C4-2B (cell line): ENCODE results near the gene GPN2.

Experiments used
- H3K27ac ChIP-seq: fragments of 450-650 bp; 2 replicates; pipeline ENCODE4 v1.5.1; 2017
- CTCF ChIP-seq: fragments of 450-650 bp; conservative IDR thresholded peaks from 2 replicates; pipeline ENCODE4 v1.5.1; 2017; ENCODE audit warnings: mild to moderate bottlenecking
- ZFX ChIP-seq: fragments of 450-650 bp; IDR thresholded peaks from 2 replicates; pipeline ENCODE4 v1.6.1; 2017

The GPN2 gene

GRCh38 chr1:26889551-26890466 lies at the start of gene GPN2:
Gene GPN2 (minus strand): TSS chr1:26890283. CDS start chr1:26890096, 187 bp downstream.
- H3K27ac ChIP-seq: peak within 1 kb of the TSS; percentile 82
- TF ChIP-seq ZFX: peak; percentile 97
- TF ChIP-seq CTCF: no peak

GRCh38 chr1:26938659-26939025 lies 48.6 kb upstream of the GPN2 start:
- no peak overlapping the region for H3K27ac ChIP-seq
- no peak for TF ChIP-seq CTCF
- no peak for TF ChIP-seq ZFX

- H3K27ac ChIP-seq: no peak overlapping the region
- no peak for TF ChIP-seq ZFX
- TF ChIP-seq CTCF: no peak
Observed at GRCh38 chr1:26938004-26938658, 48.0 kb upstream of the GPN2 start.

GRCh38 chr1:26936823-26937222 lies 46.7 kb upstream of the GPN2 start:
- no peak overlapping the region for H3K27ac ChIP-seq
- TF ChIP-seq CTCF (no peak), ZFX (no peak)

GRCh38 chr1:26932531-26932930 lies 42.4 kb upstream of the GPN2 start:
- no peak overlapping the region for H3K27ac ChIP-seq
- no peak for TF ChIP-seq ZFX
- TF ChIP-seq CTCF: no peak

GRCh38 chr1:26923711-26924110 lies 33.6 kb upstream of the GPN2 start:
- no peak for TF ChIP-seq CTCF
- TF ChIP-seq ZFX: no peak
- no peak overlapping the region for H3K27ac ChIP-seq

- TF ChIP-seq ZFX: no peak
- TF ChIP-seq CTCF: no peak
- H3K27ac ChIP-seq: no peak overlapping the region; the same call in 1 of the 2 replicates
Observed at GRCh38 chr1:26922901-26923300, 32.8 kb upstream of the GPN2 start.
